WTC11 (cell line): ENCODE results near the gene SHOC1.

Experiments
- CREM ChIP-seq: sonication (generic); formaldehyde crosslinking; IDR thresholded peaks from 2 replicates; pipeline ENCODE4 v1.8.1; 2022; ENCODE audit warnings: mild to moderate bottlenecking, missing genetic modification reagents, moderate library complexity
- ELF4 ChIP-seq: sonication (generic); formaldehyde crosslinking; IDR thresholded peaks from 2 replicates; pipeline ENCODE4 v1.8.1; 2022; ENCODE audit warnings: low read depth, mild to moderate bottlenecking, moderate library complexity, missing genetic modification reagents
- ESRRA ChIP-seq: sonication (generic); formaldehyde crosslinking; IDR thresholded peaks from 2 replicates; pipeline ENCODE4 v1.8.1; 2022; ENCODE audit warnings: mild to moderate bottlenecking, missing genetic modification reagents, borderline replicate concordance
- FOXJ3 ChIP-seq: sonication (generic); formaldehyde crosslinking; IDR thresholded peaks from 2 replicates; pipeline ENCODE4 v1.9.0; 2021; ENCODE audit warnings: missing genetic modification reagents, mild to moderate bottlenecking, borderline replicate concordance
- NR2C2 ChIP-seq: sonication (generic); formaldehyde crosslinking; IDR thresholded peaks from 2 replicates; pipeline ENCODE4 v1.8.0; 2022; ENCODE audit warnings: mild to moderate bottlenecking, missing genetic modification reagents
- ZNF121 ChIP-seq: sonication (generic); formaldehyde crosslinking; IDR thresholded peaks from 2 replicates; pipeline ENCODE4 v1.8.0; 2023; ENCODE audit warnings: missing genetic modification reagents
- ZNF219 ChIP-seq: sonication (generic); formaldehyde crosslinking; IDR thresholded peaks from 2 replicates; pipeline ENCODE4 v1.8.0; 2023; ENCODE audit warnings: missing genetic modification reagents, mild to moderate bottlenecking, borderline replicate concordance
- ZNF263 ChIP-seq: sonication (generic); formaldehyde crosslinking; IDR thresholded peaks from 2 replicates; pipeline ENCODE4 v1.8.1; 2022; ENCODE audit warnings: low read depth, mild to moderate bottlenecking, moderate library complexity, missing genetic modification reagents
- ZNF416 ChIP-seq: fragments of 250-450 bp; sonication (Bioruptor Pico); IDR thresholded peaks from 2 replicates; pipeline ENCODE4 v1.9.0; 2021; ENCODE audit warnings: mild to moderate bottlenecking, inconsistent platforms
- ZNF671 ChIP-seq: fragments of 250-450 bp; sonication (Bioruptor Pico); IDR thresholded peaks from 2 replicates; pipeline ENCODE4 v1.8.0; 2021; ENCODE audit warnings: mild to moderate bottlenecking
- TF ChIP-seq, protein P1 (sequence below): fragments of 200-600 bp; IDR thresholded peaks from 2 replicates; pipeline ENCODE4 v1.8.0; 2022; ENCODE audit warnings: antibody characterized with exemption
- TF ChIP-seq, protein P2 (sequence below): sonication (generic); formaldehyde crosslinking; IDR thresholded peaks from 2 replicates; pipeline ENCODE4 v1.8.1; 2023; ENCODE audit warnings: mild to moderate bottlenecking, missing genetic modification reagents, moderate library complexity
- TF ChIP-seq, protein P3 (sequence below): sonication (generic); formaldehyde crosslinking; IDR thresholded peaks from 2 replicates; pipeline ENCODE4 v1.8.0; 2022; ENCODE audit warnings: mild to moderate bottlenecking, missing genetic modification reagents
- TF ChIP-seq, protein P4 (sequence below): sonication (generic); formaldehyde crosslinking; IDR thresholded peaks from 2 replicates; pipeline ENCODE4 v1.8.1; 2023; ENCODE audit warnings: mild to moderate bottlenecking, missing genetic modification reagents, moderate library complexity

DNA sequence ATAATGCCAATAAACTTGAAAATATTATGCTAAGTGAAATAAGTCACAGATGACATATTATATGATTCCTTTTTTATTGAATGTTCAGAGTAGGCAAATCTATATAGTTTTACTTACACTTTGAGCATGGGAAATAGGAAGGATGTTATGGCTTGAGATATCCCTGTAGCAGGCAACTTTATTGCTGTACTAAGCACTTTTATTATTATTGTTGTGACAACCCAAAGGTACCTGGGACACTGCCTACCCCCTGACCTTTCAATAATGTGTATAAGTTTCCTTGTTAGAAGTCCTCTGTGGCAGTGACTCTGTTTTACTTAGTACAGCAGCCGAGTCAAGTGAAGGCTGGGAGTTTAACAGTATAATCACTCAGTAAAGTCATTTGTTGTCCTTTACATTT is 39.9 kb downstream of the SHOC1 start:
- TF ChIP-seq NR2C2, result no peak
- no peak for TF ChIP-seq ELF4 (CRISPR knock-in tag)
- TF ChIP-seq ZNF121 (CRISPR knock-in tag), result no peak
- TF ChIP-seq, protein P1, sequence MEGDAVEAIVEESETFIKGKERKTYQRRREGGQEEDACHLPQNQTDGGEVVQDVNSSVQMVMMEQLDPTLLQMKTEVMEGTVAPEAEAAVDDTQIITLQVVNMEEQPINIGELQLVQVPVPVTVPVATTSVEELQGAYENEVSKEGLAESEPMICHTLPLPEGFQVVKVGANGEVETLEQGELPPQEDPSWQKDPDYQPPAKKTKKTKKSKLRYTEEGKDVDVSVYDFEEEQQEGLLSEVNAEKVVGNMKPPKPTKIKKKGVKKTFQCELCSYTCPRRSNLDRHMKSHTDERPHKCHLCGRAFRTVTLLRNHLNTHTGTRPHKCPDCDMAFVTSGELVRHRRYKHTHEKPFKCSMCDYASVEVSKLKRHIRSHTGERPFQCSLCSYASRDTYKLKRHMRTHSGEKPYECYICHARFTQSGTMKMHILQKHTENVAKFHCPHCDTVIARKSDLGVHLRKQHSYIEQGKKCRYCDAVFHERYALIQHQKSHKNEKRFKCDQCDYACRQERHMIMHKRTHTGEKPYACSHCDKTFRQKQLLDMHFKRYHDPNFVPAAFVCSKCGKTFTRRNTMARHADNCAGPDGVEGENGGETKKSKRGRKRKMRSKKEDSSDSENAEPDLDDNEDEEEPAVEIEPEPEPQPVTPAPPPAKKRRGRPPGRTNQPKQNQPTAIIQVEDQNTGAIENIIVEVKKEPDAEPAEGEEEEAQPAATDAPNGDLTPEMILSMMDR, result no peak
- TF ChIP-seq, protein P2, sequence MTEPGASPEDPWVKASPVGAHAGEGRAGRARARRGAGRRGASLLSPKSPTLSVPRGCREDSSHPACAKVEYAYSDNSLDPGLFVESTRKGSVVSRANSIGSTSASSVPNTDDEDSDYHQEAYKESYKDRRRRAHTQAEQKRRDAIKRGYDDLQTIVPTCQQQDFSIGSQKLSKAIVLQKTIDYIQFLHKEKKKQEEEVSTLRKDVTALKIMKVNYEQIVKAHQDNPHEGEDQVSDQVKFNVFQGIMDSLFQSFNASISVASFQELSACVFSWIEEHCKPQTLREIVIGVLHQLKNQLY, result no peak
- no peak for TF ChIP-seq ESRRA (CRISPR knock-in tag)
- TF ChIP-seq ZNF671 (CRISPR knock-in tag), result no peak
- no peak for TF ChIP-seq CREM (CRISPR knock-in tag)
- TF ChIP-seq FOXJ3 (CRISPR knock-in tag), result no peak
- no peak for TF ChIP-seq ZNF416 (CRISPR knock-in tag)
- TF ChIP-seq ZNF263, result no peak
- TF ChIP-seq, protein P3, sequence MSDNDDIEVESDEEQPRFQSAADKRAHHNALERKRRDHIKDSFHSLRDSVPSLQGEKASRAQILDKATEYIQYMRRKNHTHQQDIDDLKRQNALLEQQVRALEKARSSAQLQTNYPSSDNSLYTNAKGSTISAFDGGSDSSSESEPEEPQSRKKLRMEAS, result no peak
- no peak for TF ChIP-seq ZNF219 (CRISPR knock-in tag)
- TF ChIP-seq, protein P4, sequence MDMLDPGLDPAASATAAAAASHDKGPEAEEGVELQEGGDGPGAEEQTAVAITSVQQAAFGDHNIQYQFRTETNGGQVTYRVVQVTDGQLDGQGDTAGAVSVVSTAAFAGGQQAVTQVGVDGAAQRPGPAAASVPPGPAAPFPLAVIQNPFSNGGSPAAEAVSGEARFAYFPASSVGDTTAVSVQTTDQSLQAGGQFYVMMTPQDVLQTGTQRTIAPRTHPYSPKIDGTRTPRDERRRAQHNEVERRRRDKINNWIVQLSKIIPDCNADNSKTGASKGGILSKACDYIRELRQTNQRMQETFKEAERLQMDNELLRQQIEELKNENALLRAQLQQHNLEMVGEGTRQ (CRISPR knock-in tag), result no peak
